ENCODE data around the gene GNG12. TPM values are rescaled to one million over a fixed set of nuclear protein-coding genes. Genes with fewer than 3 reads are reported as not detected.

The GNG12 gene
- total RNA-seq, 2 experiments from 2014 or later, result not detected

GRCh38 chr1:67690018-67690363 lies 143.3 kb downstream of the GNG12 start:
- H3K27me3 Mint-ChIP-seq, result no peaks in the 10 kb centered on the region
- Histone ChIP-seq H3K36me3 (ENCODE audit: insufficient read depth, low read length) (peaks cover 3% of the 10 kb centered on the region), H3K27me3 (ENCODE audit: control insufficient read depth in 1 of 2, insufficient read depth in 2 of 2, low read length in 2 of 2) (no peaks in the 10 kb centered on the region), H3K9me3 (ENCODE audit: control insufficient read depth in 1 of 2, insufficient read depth in 1 of 2, low read length in 2 of 2) (no peaks in the 10 kb centered on the region), H3K27ac (ENCODE audit: low read depth in 1 of 2, low read length in 2 of 2) (no peak overlapping the region), H3K4me3 (ENCODE audit: low read length) (no peak overlapping the region), H3K4me1 (ENCODE audit: insufficient read depth, low read length) (peaks cover 9% of the 10 kb centered on the region)
- ChIA-PET CTCF (no interaction called here), POLR2A (no interaction called here)
- no peak for ATAC-seq (ENCODE audit: poor library complexity)
- DNase-seq, result no peak
- peaks cover 11% of the 10 kb centered on the region for H3K4me1 Mint-ChIP-seq (ENCODE audit: low read depth)
- intact Hi-C loops (cut with DNase I, micrococcal nuclease), result no loop called here
- no peaks in the 10 kb centered on the region for H3K9me3 Mint-ChIP-seq
- no peak overlapping the region for H3K4me3 Mint-ChIP-seq
- peaks cover 14% of the 10 kb centered on the region for H3K36me3 Mint-ChIP-seq (ENCODE audit: low read depth)
- no peak for TF ChIP-seq CTCF (IDR thresholded peaks at IDR 0.05)
- H3K27ac Mint-ChIP-seq, result no peak overlapping the region

GRCh38 chr1:67689267-67690017 lies 143.8 kb downstream of the GNG12 start:
- CTCF ChIA-PET, result no interaction called here
- Mint-ChIP-seq H3K27me3 (no peaks in the 10 kb centered on the region), H3K9me3 (no peaks in the 10 kb centered on the region), H3K36me3 (ENCODE audit: low read depth) (peaks cover 16% of the 10 kb centered on the region), H3K4me1 (ENCODE audit: low read depth) (peaks cover 16% of the 10 kb centered on the region), H3K27ac (no peak overlapping the region), H3K4me3 (peak overlapping the region; percentile 26)
- POLR2A ChIA-PET, result no interaction called here
- Histone ChIP-seq H3K27ac (ENCODE audit: low read depth in 1 of 2, low read length in 2 of 2) (no peak overlapping the region), H3K4me1 (ENCODE audit: insufficient read depth, low read length) (peaks cover 13% of the 10 kb centered on the region), H3K9me3 (ENCODE audit: control insufficient read depth in 1 of 2, insufficient read depth in 1 of 2, low read length in 2 of 2) (no peaks in the 10 kb centered on the region), H3K36me3 (ENCODE audit: insufficient read depth, low read length) (peaks cover 3% of the 10 kb centered on the region), H3K4me3 (ENCODE audit: low read length) (no peak overlapping the region), H3K27me3 (ENCODE audit: control insufficient read depth in 1 of 2, insufficient read depth in 2 of 2, low read length in 2 of 2) (no peaks in the 10 kb centered on the region)
- DNase-seq (no peak), ATAC-seq (ENCODE audit: poor library complexity) (no peak)
- TF ChIP-seq CTCF (IDR thresholded peaks at IDR 0.05), result no peak
- intact Hi-C loops (cut with DNase I, micrococcal nuclease), result loop anchor here (2.0 to 10.0 kb wide), 4 partner anchors 15 to 1345 kb away; partner anchors contain the start of gene SERBP1 (in 1 of the 2)

- Histone ChIP-seq H3K27me3 (ENCODE audit: control insufficient read depth in 1 of 2, insufficient read depth in 2 of 2, low read length in 2 of 2) (no peaks in the 10 kb centered on the region), H3K4me3 (ENCODE audit: low read length) (no peak overlapping the region), H3K27ac (ENCODE audit: low read depth in 1 of 2, low read length in 2 of 2) (no peak overlapping the region), H3K4me1 (ENCODE audit: insufficient read depth, low read length) (peaks cover 17% of the 10 kb centered on the region), H3K9me3 (ENCODE audit: control insufficient read depth in 1 of 2, insufficient read depth in 1 of 2, low read length in 2 of 2) (no peaks in the 10 kb centered on the region), H3K36me3 (ENCODE audit: insufficient read depth, low read length) (peaks cover 3% of the 10 kb centered on the region)
- ChIA-PET POLR2A (no interaction called here), CTCF (no interaction called here)
- intact Hi-C loops (cut with DNase I, micrococcal nuclease), result loop anchor here (2.0 to 10.0 kb wide), 4 partner anchors 14 to 1344 kb away; partner anchors contain the start of gene SERBP1 (in 1 of the 2)
- ATAC-seq (ENCODE audit: poor library complexity), result no peak
- peak overlapping the region; percentile 13 for H3K4me3 Mint-ChIP-seq
- no peaks in the 10 kb centered on the region for H3K9me3 Mint-ChIP-seq
- no peak overlapping the region for H3K27ac Mint-ChIP-seq
- no peaks in the 10 kb centered on the region for H3K27me3 Mint-ChIP-seq
- no peak for TF ChIP-seq CTCF (IDR thresholded peaks at IDR 0.05)
- H3K36me3 Mint-ChIP-seq (ENCODE audit: low read depth), result peaks cover 16% of the 10 kb centered on the region
- DNase-seq, result peak in 2 of 14 experiments; percentile 22 to 25
- H3K4me1 Mint-ChIP-seq (ENCODE audit: low read depth), result peaks cover 23% of the 10 kb centered on the region
Observed at GRCh38 chr1:67688526-67689219, 144.6 kb downstream of the GNG12 start.

Data from CD4-positive, alpha-beta T cell (primary cell).